Vagina (tissue), 2 donors: ENCODE measurements around the gene CDH4.

Experiments used
- POLR2A ChIP-seq, 2 donors: fragments of 450-650 bp; IDR thresholded peaks; one replicate each; pipeline ENCODE4 v1.6.1; 2017; ENCODE audit warnings: antibody characterized with exemption in 2 of 2, mild to moderate bottlenecking in 2 of 2, moderate library complexity in 2 of 2
- POLR2AphosphoS5 ChIP-seq, 2 donors: sonication (generic); formaldehyde crosslinking; IDR thresholded peaks; one replicate each; pipeline ENCODE4 v1.9.0; 2017; ENCODE audit warnings: antibody characterized with exemption in 2 of 2, mild to moderate bottlenecking in 2 of 2, low read depth in 1 of 2; ENCODE audit not compliant: insufficient read depth in 1 of 2
- TF ChIP-seq, protein P1 (sequence below), 3 experiments: fragments of 450-650 bp in 2 of 3; fragments of 200-600 bp in 1 of 3; sonication (generic) in 1 of 3; IDR thresholded peaks; one replicate each; pipeline ENCODE4 v1.5.1; 2017 to 2019; ENCODE audit warnings: antibody characterized with exemption in 3 of 3, mild to moderate bottlenecking in 2 of 3, moderate library complexity in 2 of 3

DNA sequence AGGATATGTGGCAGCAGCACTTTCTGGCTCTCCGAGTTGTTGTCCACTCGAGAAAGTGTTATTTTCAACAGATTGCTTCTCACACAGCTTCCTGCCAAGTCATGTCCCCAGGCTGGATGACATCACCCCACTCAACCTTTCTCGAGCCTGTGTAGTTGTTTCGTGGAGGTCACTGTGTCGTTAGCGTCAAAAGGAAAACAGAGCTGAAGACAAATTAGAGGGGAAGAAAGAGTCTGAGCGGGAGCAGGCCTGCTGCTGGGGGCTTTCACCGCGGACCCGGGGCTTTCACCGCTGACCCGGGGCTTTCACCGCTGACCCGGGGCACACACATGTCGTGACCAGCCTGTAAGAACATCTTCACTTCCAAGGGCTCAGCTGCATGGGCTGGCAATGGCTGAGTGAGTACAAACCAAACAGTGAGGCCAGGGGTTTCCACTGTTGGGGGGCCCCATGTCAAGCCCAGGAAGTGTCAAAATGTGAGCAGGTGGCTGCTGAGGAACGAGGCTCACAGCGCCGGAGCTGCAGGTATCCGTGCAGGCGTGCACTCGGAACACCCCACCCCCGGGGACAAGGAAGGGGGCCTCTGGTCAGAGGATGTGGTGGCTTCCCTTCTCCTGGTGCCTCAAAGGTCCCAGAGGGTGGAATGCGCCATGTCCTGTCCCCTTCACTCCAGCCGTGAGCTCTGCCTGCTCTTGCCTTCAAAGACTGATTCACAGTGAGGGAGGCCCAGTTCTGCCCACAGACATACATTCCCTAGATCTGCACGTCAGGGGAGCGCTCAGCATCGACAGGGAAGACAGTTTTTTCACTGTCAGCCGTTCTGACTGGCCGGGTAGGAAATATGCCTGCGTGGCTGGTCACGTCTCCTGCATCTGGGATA lies 447.7 kb downstream of the CDH4 start:
- TF ChIP-seq, protein P1, sequence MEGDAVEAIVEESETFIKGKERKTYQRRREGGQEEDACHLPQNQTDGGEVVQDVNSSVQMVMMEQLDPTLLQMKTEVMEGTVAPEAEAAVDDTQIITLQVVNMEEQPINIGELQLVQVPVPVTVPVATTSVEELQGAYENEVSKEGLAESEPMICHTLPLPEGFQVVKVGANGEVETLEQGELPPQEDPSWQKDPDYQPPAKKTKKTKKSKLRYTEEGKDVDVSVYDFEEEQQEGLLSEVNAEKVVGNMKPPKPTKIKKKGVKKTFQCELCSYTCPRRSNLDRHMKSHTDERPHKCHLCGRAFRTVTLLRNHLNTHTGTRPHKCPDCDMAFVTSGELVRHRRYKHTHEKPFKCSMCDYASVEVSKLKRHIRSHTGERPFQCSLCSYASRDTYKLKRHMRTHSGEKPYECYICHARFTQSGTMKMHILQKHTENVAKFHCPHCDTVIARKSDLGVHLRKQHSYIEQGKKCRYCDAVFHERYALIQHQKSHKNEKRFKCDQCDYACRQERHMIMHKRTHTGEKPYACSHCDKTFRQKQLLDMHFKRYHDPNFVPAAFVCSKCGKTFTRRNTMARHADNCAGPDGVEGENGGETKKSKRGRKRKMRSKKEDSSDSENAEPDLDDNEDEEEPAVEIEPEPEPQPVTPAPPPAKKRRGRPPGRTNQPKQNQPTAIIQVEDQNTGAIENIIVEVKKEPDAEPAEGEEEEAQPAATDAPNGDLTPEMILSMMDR (IDR thresholded peaks at IDR 0.05): no peak
- TF ChIP-seq POLR2A (IDR thresholded peaks at IDR 0.05): no peak
- TF ChIP-seq POLR2AphosphoS5 (IDR thresholded peaks at IDR 0.05; ENCODE audit: insufficient read depth in 1 of 2, low read depth in 1 of 2): no peak
